Measurements from ENCODE around the gene FOSB. TPM values are rescaled to one million over a fixed set of nuclear protein-coding genes. Genes with fewer than 3 reads are reported as not detected.

FOSB gene
- total and polyA plus RNA-seq, 2 donors (not counting 3 experiments of a cell fraction or from before 2014, with no cell fraction given), result 2.0 to 10.7 TPM

GRCh38 chr19:45472563-45473366, 5.0 kb downstream of the FOSB start:
- Histone ChIP-seq H3K27ac (ENCODE audit: insufficient read depth, low read depth, low read length) (no peak overlapping the region), H3K79me2 (ENCODE audit: control insufficient read depth, insufficient read depth, low read length) (no peaks in the 10 kb centered on the region), H4K20me1 (replicated peaks; ENCODE audit: control insufficient read depth, extremely low read depth, insufficient read depth, low read length) (no peaks in the 10 kb centered on the region), H3K9me3 (replicated peaks; ENCODE audit: control insufficient read depth, insufficient read depth, low read length) (no peaks in the 10 kb centered on the region), H3K4me2 (ENCODE audit: insufficient read depth, low read length) (no peak overlapping the region), H2AFZ (ENCODE audit: low read depth, low read length) (no peak overlapping the region), H3K36me3 (ENCODE audit: control insufficient read depth in 2 of 2, extremely low read depth in 1 of 2, insufficient read depth in 2 of 2, low read length in 2 of 2) (no peaks in the 10 kb centered on the region), H3K4me3 (replicated peaks in 1 of 3; ENCODE audit: insufficient read depth in 1 of 3, low read depth in 1 of 3, low read length in 3 of 3) (no peak overlapping the region), H3K4me1 (ENCODE audit: control insufficient read depth, extremely low read depth, insufficient read depth, low read length) (peaks cover 14% of the 10 kb centered on the region), H3K9ac (replicated peaks; ENCODE audit: extremely low read depth, insufficient read depth, low read length) (no peak overlapping the region), H3K9me1 (replicated peaks; ENCODE audit: control insufficient read depth, extremely low read depth, insufficient read depth, low read length) (no peaks in the 10 kb centered on the region), H3K27me3 (ENCODE audit: control insufficient read depth in 2 of 2, insufficient read depth in 2 of 2, low read length in 2 of 2) (no peaks in the 10 kb centered on the region)
- ChIA-PET CTCF (interaction anchor here (3.0 kb wide), 1 partner anchor 34 kb away, joined by 20 read pairs; no protein-coding TSS in a partner anchor), POLR2A (interaction anchor here (0.6 kb wide), 1 partner anchor 68 kb away, joined by 4 read pairs; the partner anchor contains the start of gene PPP1R13L)
- BruUV-seq (replicated peaks), result no TSS peak
- no peak for FAIRE-seq
- no peak for DNase-seq (ENCODE audit: low read depth, low spot score)
- dilution Hi-C loops (cut with MboI; ENCODE audit: extremely low pct_ligation_motif_present, low sequenced_read_pairs) (no loop called here), intact Hi-C loops (cut with micrococcal nuclease) (no loop called here)
- TF ChIP-seq POLR2A (IDR thresholded peaks at IDR 0.05; ENCODE audit: low read depth, low read length) (no peak), MAX (IDR thresholded peaks at IDR 0.05; ENCODE audit: insufficient read depth, insufficient read length) (no peak), JUN (IDR thresholded peaks at IDR 0.05; ENCODE audit: borderline replicate concordance, insufficient read depth, insufficient read length, low read depth) (no peak), GATA2 (IDR thresholded peaks at IDR 0.05; ENCODE audit: insufficient read depth, insufficient read length, low read depth, low read length) (no peak), FOS (IDR thresholded peaks at IDR 0.05; ENCODE audit: borderline replicate concordance, insufficient read depth, low read length) (no peak)

GRCh38 chr19:45473367-45473681, 5.5 kb downstream of the FOSB start:
- no peak overlapping the region for H2AFZ ChIP-seq (ENCODE audit: low read depth, low read length)
- CTCF ChIA-PET, result interaction anchor here (3.0 kb wide), 1 partner anchor 34 kb away, joined by 20 read pairs; no protein-coding TSS in a partner anchor
- no peaks in the 10 kb centered on the region for H3K27me3 ChIP-seq (ENCODE audit: control insufficient read depth in 2 of 2, insufficient read depth in 2 of 2, low read length in 2 of 2)
- no peaks in the 10 kb centered on the region for H3K36me3 ChIP-seq (ENCODE audit: control insufficient read depth in 2 of 2, extremely low read depth in 1 of 2, insufficient read depth in 2 of 2, low read length in 2 of 2)
- intact Hi-C loops (cut with micrococcal nuclease) (no loop called here), dilution Hi-C loops (cut with MboI; ENCODE audit: extremely low pct_ligation_motif_present, low sequenced_read_pairs) (no loop called here)
- H3K4me2 ChIP-seq (ENCODE audit: insufficient read depth, low read length), result no peak overlapping the region
- no peak overlapping the region for H3K27ac ChIP-seq (ENCODE audit: insufficient read depth, low read depth, low read length)
- FAIRE-seq, result no peak
- POLR2A ChIA-PET, result interaction anchor here (0.6 kb wide), 1 partner anchor 69 kb away, joined by 4 read pairs; the partner anchor contains the start of gene PPP1R13L
- no TSS peak for BruUV-seq (replicated peaks)
- H3K79me2 ChIP-seq (ENCODE audit: control insufficient read depth, insufficient read depth, low read length), result no peaks in the 10 kb centered on the region
- no peaks in the 10 kb centered on the region for H4K20me1 ChIP-seq (replicated peaks; ENCODE audit: control insufficient read depth, extremely low read depth, insufficient read depth, low read length)
- H3K4me3 ChIP-seq (replicated peaks in 1 of 3; ENCODE audit: insufficient read depth in 1 of 3, low read depth in 1 of 3, low read length in 3 of 3), result no peak overlapping the region
- no peaks in the 10 kb centered on the region for H3K9me1 ChIP-seq (replicated peaks; ENCODE audit: control insufficient read depth, extremely low read depth, insufficient read depth, low read length)
- H3K9me3 ChIP-seq (replicated peaks; ENCODE audit: control insufficient read depth, insufficient read depth, low read length), result no peaks in the 10 kb centered on the region
- no peak for DNase-seq (ENCODE audit: low read depth, low spot score)
- H3K4me1 ChIP-seq (ENCODE audit: control insufficient read depth, extremely low read depth, insufficient read depth, low read length), result peaks cover 12% of the 10 kb centered on the region
- no peak overlapping the region for H3K9ac ChIP-seq (replicated peaks; ENCODE audit: extremely low read depth, insufficient read depth, low read length)
- TF ChIP-seq FOS (IDR thresholded peaks at IDR 0.05; ENCODE audit: borderline replicate concordance, insufficient read depth, low read length) (no peak), MAX (IDR thresholded peaks at IDR 0.05; ENCODE audit: insufficient read depth, insufficient read length) (no peak), POLR2A (IDR thresholded peaks at IDR 0.05; ENCODE audit: low read depth, low read length) (no peak), POLR2AphosphoS5 (IDR thresholded peaks at IDR 0.05; ENCODE audit: insufficient read depth, low read depth, low read length) (no peak), JUN (IDR thresholded peaks at IDR 0.05; ENCODE audit: borderline replicate concordance, insufficient read depth, insufficient read length, low read depth) (no peak), MYC (IDR thresholded peaks at IDR 0.05; ENCODE audit: low read depth, low read length) (no peak), GATA2 (IDR thresholded peaks at IDR 0.05; ENCODE audit: insufficient read depth, insufficient read length, low read depth, low read length) (no peak), EZH2 (IDR thresholded peaks at IDR 0.05; ENCODE audit: borderline replicate concordance, low read depth, low read length, severe bottlenecking) (no peak), CTCF (IDR thresholded peaks at IDR 0.05; ENCODE audit: extremely low read depth in 1 of 2, insufficient read depth in 1 of 2, low read depth in 1 of 2, low read length in 2 of 2) (no peak)

Measured in endothelial cell of umbilical vein (primary cell).